Upper lobe of right lung (tissue), 1 donor: ENCODE results near the gene C1RL. TPM values are rescaled to one million over a fixed set of nuclear protein-coding genes. Genes with fewer than 3 reads are reported as not detected.

Experiments
- ATAC-seq: fragments of 200-7000 bp; cut with Tn5 transposase; one replicate; pipeline ENCODE4 v1.9.1; 2020; ENCODE audit warnings: mild to moderate bottlenecking, moderate library complexity
- DNase-seq: peaks from one replicate; pipeline ENCODE4 v3.0.0-alpha.2; 2020
- H3K27ac ChIP-seq: fragments of 200-600 bp; one replicate; pipeline ENCODE4 v1.8.0; 2022
- H3K27me3 ChIP-seq: fragments of 200-600 bp; one replicate; pipeline ENCODE4 v1.8.0; 2022; ENCODE audit warnings: mild to moderate bottlenecking
- H3K36me3 ChIP-seq: fragments of 200-600 bp; one replicate; pipeline ENCODE4 v1.8.0; 2022
- H3K4me1 ChIP-seq: fragments of 200-600 bp; one replicate; pipeline ENCODE4 v1.8.0; 2022
- H3K4me3 ChIP-seq: fragments of 200-600 bp; one replicate; pipeline ENCODE4 v1.8.0; 2022; ENCODE audit warnings: mild to moderate bottlenecking
- H3K9me3 ChIP-seq: fragments of 200-600 bp; one replicate; pipeline ENCODE4 v1.8.0; 2022
- intact Hi-C: fragments of 100-400 bp; cut with DNase I; formaldehyde crosslinking; loops from one replicate; pipeline ENCODE4 v1.11.0; 2022
- total RNA-seq: library from RNA; stranded (reverse); fragmentation: NEBNext Ultra II Directional; extraction: Animal tissue kit (Norgen Biotek cat#: 25700); gene quantifications from one replicate; pipeline ENCODE4 v1.2.1, GENCODE V29; 2021
- TF ChIP-seq, protein P1 (sequence below): fragments of 200-600 bp; IDR thresholded peaks from one replicate; pipeline ENCODE4 v1.8.0; 2022; ENCODE audit warnings: antibody characterized with exemption
- donor health status: DM: no; HTN: yes; CAD: no; lungs with severe emphysema.

C1RL gene
- total RNA-seq, 1 donor from 2014 or later: 91.6 TPM

DNA sequence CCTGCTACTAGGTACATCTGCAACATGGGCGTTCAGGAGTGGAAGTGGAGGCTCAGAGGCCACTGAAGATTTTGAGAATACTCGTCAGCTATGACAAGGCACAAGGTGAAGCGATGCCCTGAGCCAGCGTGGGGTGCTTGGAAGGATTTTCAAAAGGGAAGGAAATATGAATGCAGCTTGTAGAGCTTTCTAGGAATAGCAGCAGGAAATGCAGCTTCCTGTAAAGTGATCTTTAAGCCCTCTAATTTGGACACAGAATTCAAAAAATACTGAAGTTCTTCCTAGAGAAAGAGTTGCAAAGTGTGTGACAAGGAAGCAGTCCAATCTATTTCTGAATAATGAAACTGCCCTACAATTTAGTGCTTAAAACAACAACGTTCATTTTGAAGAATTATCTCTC lies 61.7 kb downstream of the C1RL start:
- Histone ChIP-seq H3K9me3 (no peaks in the 10 kb centered on the region), H3K27ac (no peak overlapping the region), H3K4me3 (no peak overlapping the region), H3K4me1 (peaks cover 7% of the 10 kb centered on the region), H3K27me3 (no peaks in the 10 kb centered on the region), H3K36me3 (no peaks in the 10 kb centered on the region)
- TF ChIP-seq, protein P1, sequence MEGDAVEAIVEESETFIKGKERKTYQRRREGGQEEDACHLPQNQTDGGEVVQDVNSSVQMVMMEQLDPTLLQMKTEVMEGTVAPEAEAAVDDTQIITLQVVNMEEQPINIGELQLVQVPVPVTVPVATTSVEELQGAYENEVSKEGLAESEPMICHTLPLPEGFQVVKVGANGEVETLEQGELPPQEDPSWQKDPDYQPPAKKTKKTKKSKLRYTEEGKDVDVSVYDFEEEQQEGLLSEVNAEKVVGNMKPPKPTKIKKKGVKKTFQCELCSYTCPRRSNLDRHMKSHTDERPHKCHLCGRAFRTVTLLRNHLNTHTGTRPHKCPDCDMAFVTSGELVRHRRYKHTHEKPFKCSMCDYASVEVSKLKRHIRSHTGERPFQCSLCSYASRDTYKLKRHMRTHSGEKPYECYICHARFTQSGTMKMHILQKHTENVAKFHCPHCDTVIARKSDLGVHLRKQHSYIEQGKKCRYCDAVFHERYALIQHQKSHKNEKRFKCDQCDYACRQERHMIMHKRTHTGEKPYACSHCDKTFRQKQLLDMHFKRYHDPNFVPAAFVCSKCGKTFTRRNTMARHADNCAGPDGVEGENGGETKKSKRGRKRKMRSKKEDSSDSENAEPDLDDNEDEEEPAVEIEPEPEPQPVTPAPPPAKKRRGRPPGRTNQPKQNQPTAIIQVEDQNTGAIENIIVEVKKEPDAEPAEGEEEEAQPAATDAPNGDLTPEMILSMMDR: no peak
- DNase-seq (no peak), ATAC-seq (no peak)
- intact Hi-C loops: no loop called here

DNA sequence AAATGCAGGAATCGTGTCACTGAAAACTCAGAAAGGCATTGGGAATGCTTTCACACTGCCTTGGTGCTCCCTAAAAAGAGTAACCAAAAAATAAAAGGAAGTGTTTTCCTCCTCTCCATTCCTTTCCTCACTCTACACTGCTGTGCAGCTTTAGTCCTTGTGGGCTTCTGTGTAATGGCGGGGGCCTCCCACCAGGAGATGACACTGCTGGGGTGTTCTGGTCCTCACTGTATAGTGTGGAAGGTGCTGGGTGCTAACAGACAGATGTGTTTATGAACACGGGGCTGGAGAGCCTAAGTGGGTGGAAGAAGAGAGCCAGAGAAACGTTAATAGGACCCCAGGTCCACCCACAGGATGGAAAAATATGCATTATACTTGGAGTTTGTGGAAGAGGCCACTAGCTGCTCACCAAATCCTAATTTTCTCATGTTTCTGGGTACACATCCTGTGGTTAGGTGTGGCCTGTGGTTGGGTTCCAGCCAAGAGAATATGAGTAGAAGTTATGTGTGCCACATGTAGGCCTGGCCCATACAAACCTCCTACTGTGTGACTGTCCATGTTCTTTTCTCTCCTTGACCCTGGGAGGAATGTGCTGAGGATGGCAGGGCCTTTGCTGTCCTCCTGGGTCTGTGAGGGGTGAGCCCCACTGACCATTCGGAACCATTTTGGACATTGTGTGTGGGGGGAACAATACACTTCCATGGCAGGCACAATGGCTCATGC lies 62.5 kb downstream of the C1RL start:
- ATAC-seq (no peak), DNase-seq (no peak)
- peaks cover 7% of the 10 kb centered on the region for H3K4me1 ChIP-seq
- intact Hi-C loops: no loop called here
- H3K27me3 ChIP-seq: no peaks in the 10 kb centered on the region
- TF ChIP-seq, protein P1: no peak
- H3K27ac ChIP-seq: no peak overlapping the region
- no peaks in the 10 kb centered on the region for H3K9me3 ChIP-seq
- no peak overlapping the region for H3K4me3 ChIP-seq
- no peaks in the 10 kb centered on the region for H3K36me3 ChIP-seq

DNA sequence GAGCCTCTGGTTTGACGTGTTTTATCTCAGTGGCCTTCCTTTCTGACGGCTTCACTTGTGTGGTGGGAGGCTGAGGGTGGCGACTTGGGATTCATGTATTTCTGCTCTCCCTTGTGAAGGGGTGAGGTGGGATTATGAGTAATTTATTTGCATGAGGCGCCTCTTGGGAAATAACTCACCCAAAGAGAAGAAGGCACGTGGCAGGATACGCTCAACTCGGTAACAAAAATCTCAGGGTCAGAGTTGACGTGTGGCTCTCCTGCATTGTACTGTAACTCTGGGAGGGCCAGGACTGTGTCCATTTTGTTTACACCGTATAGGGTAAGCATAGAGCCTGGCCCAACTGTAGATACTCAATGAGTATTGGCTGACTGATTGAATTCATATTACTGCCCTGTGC lies 63.1 kb downstream of the C1RL start:
- H3K27me3 ChIP-seq: no peaks in the 10 kb centered on the region
- TF ChIP-seq, protein P1: no peak
- intact Hi-C loops: no loop called here
- H3K4me1 ChIP-seq: peaks cover 7% of the 10 kb centered on the region
- H3K4me3 ChIP-seq: no peak overlapping the region
- ATAC-seq (no peak), DNase-seq (no peak)
- no peaks in the 10 kb centered on the region for H3K36me3 ChIP-seq
- H3K27ac ChIP-seq: no peak overlapping the region
- H3K9me3 ChIP-seq: no peaks in the 10 kb centered on the region

Other genes starting within 250 kb of the C1RL start
- 280 TPM for gene TPI1, start 241.7 kb downstream of the C1RL start, total RNA-seq
- gene SPSB2, start 235.9 kb downstream of the C1RL start, total RNA-seq: 30.2 TPM
- gene LRRC23, start 204.4 kb downstream of the C1RL start, total RNA-seq: 13.3 TPM
- gene ENO2, start 194.6 kb downstream of the C1RL start, total RNA-seq: 41.8 TPM
- 149 TPM for gene ATN1, start 181.3 kb downstream of the C1RL start, total RNA-seq
- not detected for gene RNU7-1, start 165.4 kb downstream of the C1RL start, total RNA-seq
- gene C12orf57, start 165.2 kb downstream of the C1RL start, total RNA-seq: 197 TPM
- gene PTPN6, start 157.9 kb downstream of the C1RL start, total RNA-seq: 154 TPM
- gene PHB2, start 138.6 kb downstream of the C1RL start, total RNA-seq: 126 TPM
- 35.6 TPM for gene EMG1, start 138.3 kb downstream of the C1RL start, total RNA-seq
- 70.5 TPM for gene LPCAT3, start 90.7 kb downstream of the C1RL start, total RNA-seq
- 321 TPM for gene C1S, start 48.5 kb downstream of the C1RL start, total RNA-seq
- gene C1R, start 16.8 kb downstream of the C1RL start, total RNA-seq: 367 TPM
- gene RBP5, start 19.7 kb upstream of the C1RL start, total RNA-seq: 7.1 TPM
- gene CLSTN3, start 21.2 kb upstream of the C1RL start, total RNA-seq: 48.2 TPM
- 46.7 TPM for gene PEX5, start 80.5 kb upstream of the C1RL start, total RNA-seq
- gene ACSM4, start 194.9 kb upstream of the C1RL start, total RNA-seq: not detected